GM12891 (cell line): Measurements from ENCODE around the gene CIZ1.

Source experiments
- DNase-seq: peaks from one replicate; pipeline ENCODE4 v3.0.0; 2011; ENCODE audit warnings: low spot score; ENCODE audit not compliant: insufficient read length
- FAIRE-seq: peaks from 2 replicates; lab custom pipeline; 2011; peaks lifted over from hg19 to GRCh38; lab: Jason Lieb, UNC
- PAX5 ChIP-seq: IDR thresholded peaks from 2 replicates; pipeline ENCODE4 v1.6.1; 2011; ENCODE audit warnings: low read length, moderate library complexity, mild to moderate bottlenecking; ENCODE audit not compliant: insufficient read depth, severe bottlenecking
- POLR2A ChIP-seq: IDR thresholded peaks from 2 replicates; pipeline ENCODE4 v1.6.1; 2011; ENCODE audit warnings: low read depth, low read length, control low read depth
- POLR2AphosphoS5 ChIP-seq: IDR thresholded peaks from 2 replicates; pipeline ENCODE4 v1.6.1; 2011; ENCODE audit warnings: low read depth, low read length, control low read depth
- POU2F2 ChIP-seq: IDR thresholded peaks from 2 replicates; pipeline ENCODE4 v1.6.1; 2011; ENCODE audit warnings: low read depth, mild to moderate bottlenecking, control low read depth, low read length, moderate library complexity
- SPI1 ChIP-seq: IDR thresholded peaks from 2 replicates; pipeline ENCODE4 v1.6.1; 2011; ENCODE audit warnings: low read depth, low read length, control low read depth
- TAF1 ChIP-seq: IDR thresholded peaks from 2 replicates; pipeline ENCODE4 v1.6.1; 2011; ENCODE audit warnings: low read depth, low read length, control low read depth

The CIZ1 gene

GRCh38 chr9:128175102-128175563 lies 16.2 kb downstream of the CIZ1 start:
- DNase-seq (no peak), FAIRE-seq (no peak)
- TF ChIP-seq TAF1 = no peak
- no peak for TF ChIP-seq SPI1
- no peak for TF ChIP-seq POU2F2
- no peak for TF ChIP-seq POLR2A
- TF ChIP-seq PAX5 = no peak
- TF ChIP-seq POLR2AphosphoS5 = no peak

GRCh38 chr9:128174062-128174461 lies 17.3 kb downstream of the CIZ1 start:
- FAIRE-seq (no peak), DNase-seq (no peak)
- TF ChIP-seq TAF1 (no peak), POU2F2 (no peak)

GRCh38 chr9:128169925-128170324 lies 21.4 kb downstream of the CIZ1 start:
- TF ChIP-seq POLR2A (no peak), TAF1 (no peak), POLR2AphosphoS5 (no peak), PAX5 (no peak), SPI1 (no peak), POU2F2 (no peak)
- FAIRE-seq = no peak
- no peak for DNase-seq

GRCh38 chr9:128169492-128169891 lies 21.9 kb downstream of the CIZ1 start:
- TF ChIP-seq TAF1 (no peak), POU2F2 (no peak), SPI1 (no peak), PAX5 (no peak), POLR2AphosphoS5 (no peak), POLR2A (no peak)
- no peak for DNase-seq
- no peak for FAIRE-seq

- no peak for TF ChIP-seq SPI1
- TF ChIP-seq POLR2A = no peak
- no peak for TF ChIP-seq PAX5
- no peak for TF ChIP-seq POU2F2
- TF ChIP-seq TAF1 = no peak
- no peak for TF ChIP-seq POLR2AphosphoS5
- FAIRE-seq (no peak), DNase-seq (no peak)
Measured at GRCh38 chr9:128168731-128169308, 22.6 kb downstream of the CIZ1 start.

GRCh38 chr9:128167209-128167608 lies 24.2 kb downstream of the CIZ1 start:
- TF ChIP-seq TAF1 (no peak), SPI1 (no peak), POLR2AphosphoS5 (no peak), POU2F2 (no peak), PAX5 (no peak), POLR2A (no peak)
- no peak for DNase-seq
- no peak for FAIRE-seq

- FAIRE-seq = no peak
- DNase-seq = no peak
Measured at GRCh38 chr9:128166169-128166568, 25.2 kb downstream of the CIZ1 start.

GRCh38 chr9:128164307-128164885 lies 27.0 kb downstream of the CIZ1 start:
- TF ChIP-seq POU2F2 (no peak), SPI1 (no peak), POLR2A (no peak), PAX5 (no peak), POLR2AphosphoS5 (no peak), TAF1 (no peak)
- DNase-seq = no peak
- no peak for FAIRE-seq

More at GRCh38 chr9:128166169-128166568, 25.2 kb downstream of the CIZ1 start:
- TF ChIP-seq PAX5 (no peak), POLR2AphosphoS5 (no peak), TAF1 (no peak), POLR2A (no peak), POU2F2 (no peak), SPI1 (no peak)

- TF ChIP-seq PAX5 = no peak
- TF ChIP-seq POU2F2 = no peak
- TF ChIP-seq SPI1 = no peak
- TF ChIP-seq POLR2A = no peak
- no peak for TF ChIP-seq TAF1
- no peak for TF ChIP-seq POLR2AphosphoS5
- no peak for FAIRE-seq
- no peak for DNase-seq
Measured at GRCh38 chr9:128163523-128164306, 27.7 kb downstream of the CIZ1 start.
